Stimulated activated CD8-positive, alpha-beta memory T cell treated with anti-CD3 and anti-CD28 coated beads, Interleukin-4, amount 100 ng/mL, for 24 hours (primary cell): ENCODE data around the gene DNAH12.
"Not testable (repeated sequence)": the region's sequence is repeated elsewhere in the genome, so short reads cannot be mapped to it uniquely, and the experiment has no call there.

Source experiments
- DNase-seq: peaks from one replicate; pipeline ENCODE4 v3.0.0-alpha.2; 2020; ENCODE audit warnings: low read depth

DNAH12 gene

GRCh38 chr3:57518276-57518915, 25.7 kb downstream of the DNAH12 start:
- DNase-seq, result no peak

GRCh38 chr3:57512166-57512565, 32.0 kb downstream of the DNAH12 start:
- no peak for DNase-seq

- DNase-seq, result no peak
Measured at GRCh38 chr3:57505901-57506300, 38.2 kb downstream of the DNAH12 start.

- DNase-seq, result no peak
Measured at GRCh38 chr3:57500506-57500905, 43.6 kb downstream of the DNAH12 start.

- no peak for DNase-seq
Measured at GRCh38 chr3:57497904-57498303, 46.2 kb downstream of the DNAH12 start.

- DNase-seq, result no peak
Measured at GRCh38 chr3:57484563-57484962, 59.6 kb downstream of the DNAH12 start.

GRCh38 chr3:57477193-57477592, 67.0 kb downstream of the DNAH12 start:
- DNase-seq, result not testable (repeated sequence)

GRCh38 chr3:57464801-57465200, 79.3 kb downstream of the DNAH12 start:
- DNase-seq, result no peak

- no peak for DNase-seq
Measured at GRCh38 chr3:57464011-57464410, 80.1 kb downstream of the DNAH12 start.

- no peak for DNase-seq
Measured at GRCh38 chr3:57451150-57451846, 92.8 kb downstream of the DNAH12 start.

- DNase-seq, result not testable (repeated sequence)
Measured at GRCh38 chr3:57449276-57449847, 94.8 kb downstream of the DNAH12 start.

- DNase-seq, result not testable (repeated sequence)
Measured at GRCh38 chr3:57448489-57448888, 95.7 kb downstream of the DNAH12 start.

- DNase-seq, result no peak
Measured at GRCh38 chr3:57446318-57446841, 97.8 kb downstream of the DNAH12 start.

- DNase-seq, result no peak
Measured at GRCh38 chr3:57444469-57444868, 99.7 kb downstream of the DNAH12 start.

GRCh38 chr3:57440144-57440543, 104.0 kb downstream of the DNAH12 start:
- not testable (repeated sequence) for DNase-seq

- not testable (repeated sequence) for DNase-seq
Measured at GRCh38 chr3:57438460-57438859, 105.7 kb downstream of the DNAH12 start.

GRCh38 chr3:57436195-57436761, 107.9 kb downstream of the DNAH12 start:
- DNase-seq, result no peak

- DNase-seq, result no peak
Measured at GRCh38 chr3:57434041-57434440, 110.1 kb downstream of the DNAH12 start.

GRCh38 chr3:57423335-57423734, 120.8 kb downstream of the DNAH12 start:
- DNase-seq, result no peak

- DNase-seq, result no peak
Measured at GRCh38 chr3:57421336-57421735, 122.8 kb downstream of the DNAH12 start.

GRCh38 chr3:57420001-57420400, 124.1 kb downstream of the DNAH12 start:
- no peak for DNase-seq

GRCh38 chr3:57411715-57412114, 132.4 kb downstream of the DNAH12 start:
- no peak for DNase-seq

- DNase-seq, result no peak
Measured at GRCh38 chr3:57409471-57409870, 134.7 kb downstream of the DNAH12 start.
